Measurements from ENCODE around the gene PLA2G6. TPM values are rescaled to one million over a fixed set of nuclear protein-coding genes. Genes with fewer than 3 reads are reported as not detected.

Gene PLA2G6
- total RNA-seq, 1 experiment from 2014 or later, result 29.9 TPM

DNA sequence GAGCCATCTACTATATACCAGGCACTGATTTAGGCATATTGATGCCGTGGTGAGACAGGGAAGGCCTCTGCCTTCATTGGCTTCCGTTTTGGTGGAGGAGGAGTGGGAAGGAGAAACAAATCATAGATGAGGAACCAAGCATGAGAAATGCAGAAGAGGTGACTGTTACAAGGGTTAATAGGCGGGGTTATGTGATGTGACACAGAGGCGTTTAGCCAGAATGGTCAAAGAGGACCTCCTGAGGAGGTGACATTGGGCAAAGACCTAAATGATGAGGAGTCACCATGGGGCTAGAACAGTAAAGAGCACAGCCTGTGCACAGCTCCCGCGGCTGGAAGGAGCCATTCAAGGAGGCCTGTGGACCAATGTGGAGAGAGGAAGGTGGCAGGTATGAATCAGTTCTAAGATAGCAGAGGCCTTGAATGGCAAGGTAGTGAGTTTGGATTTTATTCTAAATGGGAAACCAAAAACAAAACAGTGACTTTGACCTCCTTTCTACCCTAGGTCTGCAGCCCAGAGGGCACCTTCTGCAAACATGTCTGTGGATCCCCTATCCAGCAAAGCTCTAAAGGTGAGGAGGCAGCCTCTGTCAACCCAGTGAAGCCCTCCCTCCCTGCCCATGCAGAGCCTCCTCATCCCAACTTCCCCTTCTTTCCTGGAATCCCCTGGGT, 31.8 kb upstream of the PLA2G6 start (continued):
- TF ChIP-seq, protein P1, sequence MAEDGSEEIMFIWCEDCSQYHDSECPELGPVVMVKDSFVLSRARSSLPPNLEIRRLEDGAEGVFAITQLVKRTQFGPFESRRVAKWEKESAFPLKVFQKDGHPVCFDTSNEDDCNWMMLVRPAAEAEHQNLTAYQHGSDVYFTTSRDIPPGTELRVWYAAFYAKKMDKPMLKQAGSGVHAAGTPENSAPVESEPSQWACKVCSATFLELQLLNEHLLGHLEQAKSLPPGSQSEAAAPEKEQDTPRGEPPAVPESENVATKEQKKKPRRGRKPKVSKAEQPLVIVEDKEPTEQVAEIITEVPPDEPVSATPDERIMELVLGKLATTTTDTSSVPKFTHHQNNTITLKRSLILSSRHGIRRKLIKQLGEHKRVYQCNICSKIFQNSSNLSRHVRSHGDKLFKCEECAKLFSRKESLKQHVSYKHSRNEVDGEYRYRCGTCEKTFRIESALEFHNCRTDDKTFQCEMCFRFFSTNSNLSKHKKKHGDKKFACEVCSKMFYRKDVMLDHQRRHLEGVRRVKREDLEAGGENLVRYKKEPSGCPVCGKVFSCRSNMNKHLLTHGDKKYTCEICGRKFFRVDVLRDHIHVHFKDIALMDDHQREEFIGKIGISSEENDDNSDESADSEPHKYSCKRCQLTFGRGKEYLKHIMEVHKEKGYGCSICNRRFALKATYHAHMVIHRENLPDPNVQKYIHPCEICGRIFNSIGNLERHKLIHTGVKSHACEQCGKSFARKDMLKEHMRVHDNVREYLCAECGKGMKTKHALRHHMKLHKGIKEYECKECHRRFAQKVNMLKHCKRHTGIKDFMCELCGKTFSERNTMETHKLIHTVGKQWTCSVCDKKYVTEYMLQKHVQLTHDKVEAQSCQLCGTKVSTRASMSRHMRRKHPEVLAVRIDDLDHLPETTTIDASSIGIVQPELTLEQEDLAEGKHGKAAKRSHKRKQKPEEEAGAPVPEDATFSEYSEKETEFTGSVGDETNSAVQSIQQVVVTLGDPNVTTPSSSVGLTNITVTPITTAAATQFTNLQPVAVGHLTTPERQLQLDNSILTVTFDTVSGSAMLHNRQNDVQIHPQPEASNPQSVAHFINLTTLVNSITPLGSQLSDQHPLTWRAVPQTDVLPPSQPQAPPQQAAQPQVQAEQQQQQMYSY (CRISPR knock-in tag; IDR thresholded peaks at IDR 0.05), result no peak
- TF ChIP-seq SP1 (CRISPR knock-in tag; conservative IDR thresholded peaks at IDR 0.05) (no peak), GABPB1 (CRISPR knock-in tag; IDR thresholded peaks at IDR 0.05) (no peak), MYBL2 (CRISPR knock-in tag; IDR thresholded peaks at IDR 0.05) (no peak), ZMAT4 (CRISPR knock-in tag; IDR thresholded peaks at IDR 0.05) (no peak), CREB1 (CRISPR knock-in tag; IDR thresholded peaks at IDR 0.05) (no peak), TP53 (CRISPR knock-in tag; IDR thresholded peaks at IDR 0.05) (no peak), JAZF1 (CRISPR knock-in tag; IDR thresholded peaks at IDR 0.05) (no peak)
- TF ChIP-seq, protein P2, sequence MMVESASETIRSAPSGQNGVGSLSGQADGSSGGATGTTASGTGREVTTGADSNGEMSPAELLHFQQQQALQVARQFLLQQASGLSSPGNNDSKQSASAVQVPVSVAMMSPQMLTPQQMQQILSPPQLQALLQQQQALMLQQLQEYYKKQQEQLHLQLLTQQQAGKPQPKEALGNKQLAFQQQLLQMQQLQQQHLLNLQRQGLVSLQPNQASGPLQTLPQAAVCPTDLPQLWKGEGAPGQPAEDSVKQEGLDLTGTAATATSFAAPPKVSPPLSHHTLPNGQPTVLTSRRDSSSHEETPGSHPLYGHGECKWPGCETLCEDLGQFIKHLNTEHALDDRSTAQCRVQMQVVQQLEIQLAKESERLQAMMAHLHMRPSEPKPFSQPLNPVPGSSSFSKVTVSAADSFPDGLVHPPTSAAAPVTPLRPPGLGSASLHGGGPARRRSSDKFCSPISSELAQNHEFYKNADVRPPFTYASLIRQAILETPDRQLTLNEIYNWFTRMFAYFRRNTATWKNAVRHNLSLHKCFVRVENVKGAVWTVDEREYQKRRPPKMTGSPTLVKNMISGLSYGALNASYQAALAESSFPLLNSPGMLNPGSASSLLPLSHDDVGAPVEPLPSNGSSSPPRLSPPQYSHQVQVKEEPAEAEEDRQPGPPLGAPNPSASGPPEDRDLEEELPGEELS (CRISPR knock-in tag; IDR thresholded peaks at IDR 0.05), result no peak
- TF ChIP-seq, protein P3, sequence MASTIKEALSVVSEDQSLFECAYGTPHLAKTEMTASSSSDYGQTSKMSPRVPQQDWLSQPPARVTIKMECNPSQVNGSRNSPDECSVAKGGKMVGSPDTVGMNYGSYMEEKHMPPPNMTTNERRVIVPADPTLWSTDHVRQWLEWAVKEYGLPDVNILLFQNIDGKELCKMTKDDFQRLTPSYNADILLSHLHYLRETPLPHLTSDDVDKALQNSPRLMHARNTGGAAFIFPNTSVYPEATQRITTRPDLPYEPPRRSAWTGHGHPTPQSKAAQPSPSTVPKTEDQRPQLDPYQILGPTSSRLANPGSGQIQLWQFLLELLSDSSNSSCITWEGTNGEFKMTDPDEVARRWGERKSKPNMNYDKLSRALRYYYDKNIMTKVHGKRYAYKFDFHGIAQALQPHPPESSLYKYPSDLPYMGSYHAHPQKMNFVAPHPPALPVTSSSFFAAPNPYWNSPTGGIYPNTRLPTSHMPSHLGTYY (CRISPR knock-in tag; IDR thresholded peaks at IDR 0.05), result no peak
- TF ChIP-seq, protein P4, sequence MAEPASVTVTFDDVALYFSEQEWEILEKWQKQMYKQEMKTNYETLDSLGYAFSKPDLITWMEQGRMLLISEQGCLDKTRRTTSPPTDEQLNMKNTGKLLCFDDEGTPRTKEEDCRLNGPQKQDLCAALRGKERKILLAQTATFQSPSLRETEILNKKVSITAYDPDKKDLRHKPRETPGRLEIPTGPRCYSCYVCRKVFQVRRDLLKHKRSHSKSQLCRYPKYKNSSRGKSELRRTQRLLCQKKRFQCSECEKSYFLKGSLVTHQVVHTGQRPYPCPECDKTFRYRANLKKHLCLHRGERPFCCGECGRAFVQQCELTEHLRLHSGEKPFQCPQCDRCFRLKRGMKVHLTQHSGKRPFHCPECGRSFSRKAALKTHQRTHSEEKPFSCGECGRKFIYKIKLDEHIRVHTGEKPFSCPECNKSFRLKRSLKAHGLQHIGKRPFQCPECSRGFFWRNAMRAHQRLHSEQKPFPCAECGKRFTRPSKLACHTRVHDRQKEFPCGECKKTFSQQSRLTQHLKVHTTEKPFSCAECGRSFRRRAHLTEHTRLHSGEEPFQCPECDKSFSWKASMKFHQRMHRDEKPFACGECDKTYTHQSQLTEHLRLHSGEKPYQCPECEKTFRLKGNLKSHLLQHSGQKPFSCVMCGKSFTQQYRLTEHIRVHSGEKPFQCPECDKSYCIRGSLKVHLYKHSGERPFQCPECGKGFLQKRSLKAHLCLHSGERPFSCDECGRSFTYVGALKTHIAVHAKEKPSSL (CRISPR knock-in tag; conservative IDR thresholded peaks at IDR 0.05), result no peak
- TF ChIP-seq, protein P5, sequence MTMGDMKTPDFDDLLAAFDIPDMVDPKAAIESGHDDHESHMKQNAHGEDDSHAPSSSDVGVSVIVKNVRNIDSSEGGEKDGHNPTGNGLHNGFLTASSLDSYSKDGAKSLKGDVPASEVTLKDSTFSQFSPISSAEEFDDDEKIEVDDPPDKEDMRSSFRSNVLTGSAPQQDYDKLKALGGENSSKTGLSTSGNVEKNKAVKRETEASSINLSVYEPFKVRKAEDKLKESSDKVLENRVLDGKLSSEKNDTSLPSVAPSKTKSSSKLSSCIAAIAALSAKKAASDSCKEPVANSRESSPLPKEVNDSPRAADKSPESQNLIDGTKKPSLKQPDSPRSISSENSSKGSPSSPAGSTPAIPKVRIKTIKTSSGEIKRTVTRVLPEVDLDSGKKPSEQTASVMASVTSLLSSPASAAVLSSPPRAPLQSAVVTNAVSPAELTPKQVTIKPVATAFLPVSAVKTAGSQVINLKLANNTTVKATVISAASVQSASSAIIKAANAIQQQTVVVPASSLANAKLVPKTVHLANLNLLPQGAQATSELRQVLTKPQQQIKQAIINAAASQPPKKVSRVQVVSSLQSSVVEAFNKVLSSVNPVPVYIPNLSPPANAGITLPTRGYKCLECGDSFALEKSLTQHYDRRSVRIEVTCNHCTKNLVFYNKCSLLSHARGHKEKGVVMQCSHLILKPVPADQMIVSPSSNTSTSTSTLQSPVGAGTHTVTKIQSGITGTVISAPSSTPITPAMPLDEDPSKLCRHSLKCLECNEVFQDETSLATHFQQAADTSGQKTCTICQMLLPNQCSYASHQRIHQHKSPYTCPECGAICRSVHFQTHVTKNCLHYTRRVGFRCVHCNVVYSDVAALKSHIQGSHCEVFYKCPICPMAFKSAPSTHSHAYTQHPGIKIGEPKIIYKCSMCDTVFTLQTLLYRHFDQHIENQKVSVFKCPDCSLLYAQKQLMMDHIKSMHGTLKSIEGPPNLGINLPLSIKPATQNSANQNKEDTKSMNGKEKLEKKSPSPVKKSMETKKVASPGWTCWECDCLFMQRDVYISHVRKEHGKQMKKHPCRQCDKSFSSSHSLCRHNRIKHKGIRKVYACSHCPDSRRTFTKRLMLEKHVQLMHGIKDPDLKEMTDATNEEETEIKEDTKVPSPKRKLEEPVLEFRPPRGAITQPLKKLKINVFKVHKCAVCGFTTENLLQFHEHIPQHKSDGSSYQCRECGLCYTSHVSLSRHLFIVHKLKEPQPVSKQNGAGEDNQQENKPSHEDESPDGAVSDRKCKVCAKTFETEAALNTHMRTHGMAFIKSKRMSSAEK (CRISPR knock-in tag; IDR thresholded peaks at IDR 0.05; ENCODE audit: borderline replicate concordance), result no peak
- TF ChIP-seq, protein P6, sequence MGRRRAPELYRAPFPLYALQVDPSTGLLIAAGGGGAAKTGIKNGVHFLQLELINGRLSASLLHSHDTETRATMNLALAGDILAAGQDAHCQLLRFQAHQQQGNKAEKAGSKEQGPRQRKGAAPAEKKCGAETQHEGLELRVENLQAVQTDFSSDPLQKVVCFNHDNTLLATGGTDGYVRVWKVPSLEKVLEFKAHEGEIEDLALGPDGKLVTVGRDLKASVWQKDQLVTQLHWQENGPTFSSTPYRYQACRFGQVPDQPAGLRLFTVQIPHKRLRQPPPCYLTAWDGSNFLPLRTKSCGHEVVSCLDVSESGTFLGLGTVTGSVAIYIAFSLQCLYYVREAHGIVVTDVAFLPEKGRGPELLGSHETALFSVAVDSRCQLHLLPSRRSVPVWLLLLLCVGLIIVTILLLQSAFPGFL (CRISPR knock-in tag; IDR thresholded peaks at IDR 0.05; ENCODE audit: borderline replicate concordance), result no peak
